ENCODE data around the gene NGDN. TPM values are rescaled to one million over a fixed set of nuclear protein-coding genes. Genes with fewer than 3 reads are reported as not detected.

Gene NGDN
- total and polyA plus RNA-seq, 4 donors = 18.2 to 26.9 (median 22.9) TPM

DNA sequence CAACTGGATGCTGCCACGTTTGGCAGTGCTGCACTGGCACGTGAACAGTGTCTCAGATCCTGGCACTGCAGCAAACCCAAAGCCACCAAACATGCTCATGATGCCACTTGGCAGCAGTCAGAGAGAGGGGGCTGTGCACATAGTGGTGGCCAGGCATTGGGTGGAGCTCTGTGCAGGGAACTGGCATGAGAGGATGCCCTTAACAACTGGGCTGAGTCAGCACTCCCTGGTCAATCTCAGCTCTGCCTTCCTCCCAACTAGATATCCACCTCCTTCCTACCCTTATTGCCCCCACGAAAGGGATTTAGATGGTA lies 45.1 kb downstream of the NGDN start:
- TF ChIP-seq GABPA (IDR thresholded peaks at IDR 0.05 in 1 of 2, conservative IDR thresholded peaks at IDR 0.05 in 1 of 2) = no peak
- no peak for TF ChIP-seq EGR1 (IDR thresholded peaks at IDR 0.05; ENCODE audit: low read depth in 2 of 2)
- TF ChIP-seq TAF1 (conservative IDR thresholded peaks at IDR 0.05) = no peak
- TF ChIP-seq YY1 (IDR thresholded peaks at IDR 0.05) = no peak
- TF ChIP-seq, protein P1, sequence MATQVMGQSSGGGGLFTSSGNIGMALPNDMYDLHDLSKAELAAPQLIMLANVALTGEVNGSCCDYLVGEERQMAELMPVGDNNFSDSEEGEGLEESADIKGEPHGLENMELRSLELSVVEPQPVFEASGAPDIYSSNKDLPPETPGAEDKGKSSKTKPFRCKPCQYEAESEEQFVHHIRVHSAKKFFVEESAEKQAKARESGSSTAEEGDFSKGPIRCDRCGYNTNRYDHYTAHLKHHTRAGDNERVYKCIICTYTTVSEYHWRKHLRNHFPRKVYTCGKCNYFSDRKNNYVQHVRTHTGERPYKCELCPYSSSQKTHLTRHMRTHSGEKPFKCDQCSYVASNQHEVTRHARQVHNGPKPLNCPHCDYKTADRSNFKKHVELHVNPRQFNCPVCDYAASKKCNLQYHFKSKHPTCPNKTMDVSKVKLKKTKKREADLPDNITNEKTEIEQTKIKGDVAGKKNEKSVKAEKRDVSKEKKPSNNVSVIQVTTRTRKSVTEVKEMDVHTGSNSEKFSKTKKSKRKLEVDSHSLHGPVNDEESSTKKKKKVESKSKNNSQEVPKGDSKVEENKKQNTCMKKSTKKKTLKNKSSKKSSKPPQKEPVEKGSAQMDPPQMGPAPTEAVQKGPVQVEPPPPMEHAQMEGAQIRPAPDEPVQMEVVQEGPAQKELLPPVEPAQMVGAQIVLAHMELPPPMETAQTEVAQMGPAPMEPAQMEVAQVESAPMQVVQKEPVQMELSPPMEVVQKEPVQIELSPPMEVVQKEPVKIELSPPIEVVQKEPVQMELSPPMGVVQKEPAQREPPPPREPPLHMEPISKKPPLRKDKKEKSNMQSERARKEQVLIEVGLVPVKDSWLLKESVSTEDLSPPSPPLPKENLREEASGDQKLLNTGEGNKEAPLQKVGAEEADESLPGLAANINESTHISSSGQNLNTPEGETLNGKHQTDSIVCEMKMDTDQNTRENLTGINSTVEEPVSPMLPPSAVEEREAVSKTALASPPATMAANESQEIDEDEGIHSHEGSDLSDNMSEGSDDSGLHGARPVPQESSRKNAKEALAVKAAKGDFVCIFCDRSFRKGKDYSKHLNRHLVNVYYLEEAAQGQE (IDR thresholded peaks at IDR 0.05) = no peak
- no peak for TF ChIP-seq SP1 (IDR thresholded peaks at IDR 0.05)
- TF ChIP-seq HNF4G (IDR thresholded peaks at IDR 0.05) = no peak
- TF ChIP-seq FOXA1 (IDR thresholded peaks at IDR 0.05) = no peak
- TF ChIP-seq FOXA2 (IDR thresholded peaks at IDR 0.05) = no peak
- TF ChIP-seq RAD21 (IDR thresholded peaks at IDR 0.05) = no peak
- TF ChIP-seq, protein P2, sequence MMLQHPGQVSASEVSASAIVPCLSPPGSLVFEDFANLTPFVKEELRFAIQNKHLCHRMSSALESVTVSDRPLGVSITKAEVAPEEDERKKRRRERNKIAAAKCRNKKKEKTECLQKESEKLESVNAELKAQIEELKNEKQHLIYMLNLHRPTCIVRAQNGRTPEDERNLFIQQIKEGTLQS (IDR thresholded peaks at IDR 0.05) = no peak
- TF ChIP-seq, protein P3, sequence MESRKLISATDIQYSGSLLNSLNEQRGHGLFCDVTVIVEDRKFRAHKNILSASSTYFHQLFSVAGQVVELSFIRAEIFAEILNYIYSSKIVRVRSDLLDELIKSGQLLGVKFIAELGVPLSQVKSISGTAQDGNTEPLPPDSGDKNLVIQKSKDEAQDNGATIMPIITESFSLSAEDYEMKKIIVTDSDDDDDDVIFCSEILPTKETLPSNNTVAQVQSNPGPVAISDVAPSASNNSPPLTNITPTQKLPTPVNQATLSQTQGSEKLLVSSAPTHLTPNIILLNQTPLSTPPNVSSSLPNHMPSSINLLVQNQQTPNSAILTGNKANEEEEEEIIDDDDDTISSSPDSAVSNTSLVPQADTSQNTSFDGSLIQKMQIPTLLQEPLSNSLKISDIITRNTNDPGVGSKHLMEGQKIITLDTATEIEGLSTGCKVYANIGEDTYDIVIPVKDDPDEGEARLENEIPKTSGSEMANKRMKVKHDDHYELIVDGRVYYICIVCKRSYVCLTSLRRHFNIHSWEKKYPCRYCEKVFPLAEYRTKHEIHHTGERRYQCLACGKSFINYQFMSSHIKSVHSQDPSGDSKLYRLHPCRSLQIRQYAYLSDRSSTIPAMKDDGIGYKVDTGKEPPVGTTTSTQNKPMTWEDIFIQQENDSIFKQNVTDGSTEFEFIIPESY (IDR thresholded peaks at IDR 0.05) = no peak
- TF ChIP-seq NR2F2 (IDR thresholded peaks at IDR 0.05) = no peak
- no peak for TF ChIP-seq HNF4A (conservative IDR thresholded peaks at IDR 0.05)
- 82% methylated on average over 3 of the region's 3 CpGs for WGBS
- no peak overlapping the region for H3K9ac ChIP-seq (ENCODE audit: low read depth in 1 of 2, low read length in 2 of 2)

DNA sequence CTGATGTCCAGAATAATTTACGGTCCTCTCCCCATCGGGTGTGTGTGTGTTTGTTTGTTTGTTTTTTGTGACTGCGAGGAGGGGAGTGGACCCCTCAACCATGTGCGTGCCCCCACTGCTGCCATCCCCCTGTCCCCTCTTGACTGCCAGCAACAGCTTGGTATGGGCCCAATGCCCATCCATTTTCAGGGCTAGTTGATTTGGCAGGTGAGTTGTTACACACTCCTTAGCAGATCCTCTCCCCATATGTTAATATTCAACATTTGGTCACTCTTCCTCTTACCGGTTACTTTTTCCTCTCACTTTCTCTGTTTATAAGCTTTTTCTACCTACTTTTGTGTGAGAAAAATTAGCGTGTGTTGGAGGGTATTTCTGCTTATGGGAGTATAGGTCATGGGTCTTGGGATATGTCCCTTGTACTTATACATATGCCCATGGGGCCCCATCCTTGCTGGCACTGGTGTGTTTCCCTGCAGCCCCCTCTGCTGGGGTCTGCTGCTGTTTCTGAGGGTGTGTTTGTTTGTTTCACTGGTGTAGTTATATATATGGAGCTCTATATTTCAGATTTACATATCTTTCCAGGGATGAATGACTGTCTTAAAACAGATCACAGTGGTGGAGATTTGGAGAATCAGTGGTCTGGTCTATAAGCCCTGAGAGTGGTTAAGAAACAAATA lies 48.3 kb downstream of the NGDN start:
- no peaks in the 10 kb centered on the region for H3K36me3 ChIP-seq (ENCODE audit: control insufficient read depth in 4 of 4, insufficient read depth in 3 of 4, low read depth in 1 of 4, low read length in 3 of 4)
- no peaks in the 10 kb centered on the region for H3K4me1 ChIP-seq (ENCODE audit: control insufficient read depth in 4 of 4, insufficient read depth in 4 of 4, low read length in 3 of 4)
- no peak overlapping the region for H3K9ac ChIP-seq (ENCODE audit: low read depth in 1 of 2, low read length in 2 of 2)
- no peak overlapping the region for H3K27ac ChIP-seq (ENCODE audit: low read depth in 1 of 2, low read length in 2 of 2)
- H3K4me3 ChIP-seq (ENCODE audit: low read depth in 1 of 3, low read length in 3 of 3) = no peak overlapping the region
- no peaks in the 10 kb centered on the region for H3K9me3 ChIP-seq (ENCODE audit: control insufficient read depth in 4 of 4, low read length in 3 of 4)
- 87% methylated on average over 6 of the region's 6 CpGs for WGBS
- DNase-seq (ENCODE audit: low spot score) = no peak
- H3K27me3 ChIP-seq (ENCODE audit: control insufficient read depth in 4 of 4, insufficient read depth in 4 of 4, low read length in 3 of 4) = no peaks in the 10 kb centered on the region
- no peak for TF ChIP-seq FOXA2 (IDR thresholded peaks at IDR 0.05)
- TF ChIP-seq JUND (IDR thresholded peaks at IDR 0.05) = no peak
- TF ChIP-seq, protein P2 (IDR thresholded peaks at IDR 0.05) = no peak
- no peak for TF ChIP-seq HNF4A (conservative IDR thresholded peaks at IDR 0.05)
- TF ChIP-seq RXRA (IDR thresholded peaks at IDR 0.05) = no peak
- TF ChIP-seq FOXA1 (IDR thresholded peaks at IDR 0.05) = no peak
- no peak for TF ChIP-seq TAF1 (conservative IDR thresholded peaks at IDR 0.05)
- TF ChIP-seq, protein P1 (IDR thresholded peaks at IDR 0.05) = no peak
- TF ChIP-seq SP1 (IDR thresholded peaks at IDR 0.05) = no peak
- TF ChIP-seq NR2F2 (IDR thresholded peaks at IDR 0.05) = no peak
- TF ChIP-seq GABPA (IDR thresholded peaks at IDR 0.05 in 1 of 2, conservative IDR thresholded peaks at IDR 0.05 in 1 of 2) = no peak
- no peak for TF ChIP-seq RAD21 (IDR thresholded peaks at IDR 0.05)
- no peak for TF ChIP-seq EGR1 (IDR thresholded peaks at IDR 0.05; ENCODE audit: low read depth in 2 of 2)
- TF ChIP-seq, protein P3 (IDR thresholded peaks at IDR 0.05) = no peak
- no peak for TF ChIP-seq HNF4G (IDR thresholded peaks at IDR 0.05)
- TF ChIP-seq, protein P4, sequence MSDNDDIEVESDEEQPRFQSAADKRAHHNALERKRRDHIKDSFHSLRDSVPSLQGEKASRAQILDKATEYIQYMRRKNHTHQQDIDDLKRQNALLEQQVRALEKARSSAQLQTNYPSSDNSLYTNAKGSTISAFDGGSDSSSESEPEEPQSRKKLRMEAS (IDR thresholded peaks at IDR 0.05) = no peak
- no peak for TF ChIP-seq YY1 (IDR thresholded peaks at IDR 0.05)

More for the DNA sequence above, 45.1 kb downstream of the NGDN start:
- Histone ChIP-seq H3K4me3 (ENCODE audit: low read depth in 1 of 3, low read length in 3 of 3) (no peak overlapping the region), H3K27me3 (ENCODE audit: control insufficient read depth in 4 of 4, insufficient read depth in 4 of 4, low read length in 3 of 4) (no peaks in the 10 kb centered on the region), H3K27ac (ENCODE audit: low read depth in 1 of 2, low read length in 2 of 2) (no peak overlapping the region), H3K9me3 (ENCODE audit: control insufficient read depth in 4 of 4, low read length in 3 of 4) (no peaks in the 10 kb centered on the region), H3K36me3 (ENCODE audit: control insufficient read depth in 4 of 4, insufficient read depth in 3 of 4, low read depth in 1 of 4, low read length in 3 of 4) (no peaks in the 10 kb centered on the region), H3K4me1 (ENCODE audit: control insufficient read depth in 4 of 4, insufficient read depth in 4 of 4, low read length in 3 of 4) (no peaks in the 10 kb centered on the region)
- no peak for DNase-seq (ENCODE audit: low spot score)

All from liver (tissue), 9 donors.